Measurements from ENCODE around the gene SPDYE4.

Gene SPDYE4

GRCh38 chr17:8753976-8754440 lies 4.3 kb downstream of the SPDYE4 start:
- no peak for DNase-seq (ENCODE audit: extremely low read depth, low read depth)
- TF ChIP-seq, protein P1, sequence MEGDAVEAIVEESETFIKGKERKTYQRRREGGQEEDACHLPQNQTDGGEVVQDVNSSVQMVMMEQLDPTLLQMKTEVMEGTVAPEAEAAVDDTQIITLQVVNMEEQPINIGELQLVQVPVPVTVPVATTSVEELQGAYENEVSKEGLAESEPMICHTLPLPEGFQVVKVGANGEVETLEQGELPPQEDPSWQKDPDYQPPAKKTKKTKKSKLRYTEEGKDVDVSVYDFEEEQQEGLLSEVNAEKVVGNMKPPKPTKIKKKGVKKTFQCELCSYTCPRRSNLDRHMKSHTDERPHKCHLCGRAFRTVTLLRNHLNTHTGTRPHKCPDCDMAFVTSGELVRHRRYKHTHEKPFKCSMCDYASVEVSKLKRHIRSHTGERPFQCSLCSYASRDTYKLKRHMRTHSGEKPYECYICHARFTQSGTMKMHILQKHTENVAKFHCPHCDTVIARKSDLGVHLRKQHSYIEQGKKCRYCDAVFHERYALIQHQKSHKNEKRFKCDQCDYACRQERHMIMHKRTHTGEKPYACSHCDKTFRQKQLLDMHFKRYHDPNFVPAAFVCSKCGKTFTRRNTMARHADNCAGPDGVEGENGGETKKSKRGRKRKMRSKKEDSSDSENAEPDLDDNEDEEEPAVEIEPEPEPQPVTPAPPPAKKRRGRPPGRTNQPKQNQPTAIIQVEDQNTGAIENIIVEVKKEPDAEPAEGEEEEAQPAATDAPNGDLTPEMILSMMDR (IDR thresholded peaks at IDR 0.05; ENCODE audit: low read depth, low read length) = peak; percentile 27

- TF ChIP-seq, protein P1 (IDR thresholded peaks at IDR 0.05; ENCODE audit: low read depth, low read length) = no peak
- DNase-seq (ENCODE audit: extremely low read depth, low read depth) = no peak
Observed at GRCh38 chr17:8753136-8753975, 5.0 kb downstream of the SPDYE4 start.

- TF ChIP-seq, protein P1 (IDR thresholded peaks at IDR 0.05; ENCODE audit: low read depth, low read length) = no peak
- no peak for DNase-seq (ENCODE audit: extremely low read depth, low read depth)
Observed at GRCh38 chr17:8749616-8750015, 8.7 kb downstream of the SPDYE4 start.

DNA sequence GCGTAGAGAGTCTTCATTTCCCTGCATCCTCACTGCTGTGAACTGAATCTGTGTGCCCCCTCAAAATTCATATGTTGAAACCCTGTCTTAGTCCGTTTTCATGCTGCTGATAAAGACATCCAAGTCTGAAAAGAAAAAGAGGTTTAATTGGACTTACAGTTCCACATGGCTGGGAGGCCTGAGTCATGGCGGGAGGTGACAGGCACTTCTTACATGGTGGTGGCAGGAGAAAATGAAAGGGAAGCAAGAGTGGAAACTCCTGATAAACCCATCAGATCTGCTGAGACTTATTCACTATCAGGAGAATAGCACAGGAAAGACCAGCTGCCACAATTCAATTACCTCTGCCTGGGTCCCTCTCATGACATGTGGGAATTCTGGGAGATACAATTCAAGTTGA lies 10.6 kb downstream of the SPDYE4 start:
- TF ChIP-seq, protein P1 (IDR thresholded peaks at IDR 0.05; ENCODE audit: low read depth, low read length) = no peak
- DNase-seq (ENCODE audit: extremely low read depth, low read depth) = no peak

DNA sequence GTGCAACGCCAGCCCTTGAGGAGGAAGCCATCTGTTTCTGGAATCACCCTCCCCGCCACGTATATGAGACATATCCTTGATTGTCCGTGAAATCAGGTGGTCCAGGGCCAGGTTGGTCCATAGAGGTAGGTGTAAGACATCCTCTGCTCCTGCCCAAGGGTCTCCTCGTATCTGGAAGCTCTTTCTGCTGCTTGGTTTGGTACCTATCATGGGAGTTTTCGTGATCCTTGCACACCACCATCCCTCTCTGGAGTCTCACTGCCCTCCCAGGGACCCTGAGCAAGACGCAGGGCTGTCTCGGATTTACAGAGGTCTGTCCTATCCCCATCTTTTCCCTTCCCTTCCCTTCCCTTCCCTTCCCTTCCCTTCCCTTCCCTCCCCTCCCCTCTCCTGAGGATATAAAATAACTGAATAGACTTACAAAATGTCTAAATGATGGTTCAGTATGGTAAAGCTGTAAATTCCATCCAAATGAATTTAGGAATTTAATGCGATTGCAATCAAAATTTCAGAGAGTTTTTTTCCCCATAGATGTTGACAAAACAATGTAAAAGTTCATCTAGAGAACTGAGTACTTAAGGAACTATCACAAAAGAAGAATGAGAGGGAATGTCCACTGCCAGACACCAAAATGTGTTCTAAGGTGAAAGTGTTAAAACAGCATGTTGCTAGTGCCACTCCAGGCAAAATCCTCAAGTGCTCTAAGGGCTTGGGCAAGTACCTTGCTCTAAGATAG lies 11.7 kb downstream of the SPDYE4 start:
- TF ChIP-seq, protein P1 (IDR thresholded peaks at IDR 0.05; ENCODE audit: low read depth, low read length) = no peak
- DNase-seq (ENCODE audit: extremely low read depth, low read depth) = no peak

- TF ChIP-seq, protein P1 (IDR thresholded peaks at IDR 0.05; ENCODE audit: low read depth, low read length) = peak; percentile 52
- peak; percentile 5 for DNase-seq (ENCODE audit: extremely low read depth, low read depth)
Observed at GRCh38 chr17:8745586-8746500, 12.5 kb downstream of the SPDYE4 start.
